IPS DF 4.7 (cell line): ENCODE data around the gene MTMR8.

Experiments
- DNase-seq: peaks from one replicate; pipeline ENCODE4 v3.0.0-alpha.2; 2013; ENCODE audit warnings: low spot score; ENCODE audit errors: extremely low read depth

The MTMR8 gene

GRCh38 chrX:64313624-64314023, 81.6 kb downstream of the MTMR8 start:
- no peak for DNase-seq

GRCh38 chrX:64306712-64307111, 88.5 kb downstream of the MTMR8 start:
- no peak for DNase-seq

- DNase-seq, result no peak
Measured at GRCh38 chrX:64291123-64291522, 104.1 kb downstream of the MTMR8 start.

GRCh38 chrX:64265265-64265664, 130.0 kb downstream of the MTMR8 start:
- DNase-seq, result no peak

GRCh38 chrX:64230123-64230970, 164.9 kb downstream of the MTMR8 start, which contains the start of gene ASB12:
ASB12 (minus strand) TSS chrX:64230607; CDS start chrX:64225650, 4,957 bp downstream.
- no peak for DNase-seq

- no peak for DNase-seq
Measured at GRCh38 chrX:64229154-64229553, 166.1 kb downstream of the MTMR8 start.
